ENCODE data around the gene PRICKLE2. TPM values are rescaled to one million over a fixed set of nuclear protein-coding genes. Genes with fewer than 3 reads are reported as not detected.

PRICKLE2 gene
- total and polyA plus RNA-seq, 10 of the 15 experiments (the other 5 are each of a cell fraction or from before 2014, with no cell fraction given) = 0.11 to 2.6 (median 0.69) TPM

GRCh38 chr3:64270142-64270865 is 45.0 kb upstream of the PRICKLE2 start:
- H2AFZ ChIP-seq (ENCODE audit: control insufficient read depth, low read depth, low read length) = no peak overlapping the region
- no peak for DNase-seq (ENCODE audit: low read depth, low spot score)
- ATAC-seq = no peak
- ChIA-PET SMC1A (ENCODE audit: uncharacterized antibody, unreplicated experiment) (interaction anchor here (0.6 to 7.8 kb wide), 6 partner anchors 8 to 802 kb away, joined by 3 to 45 read pairs (median 6); no protein-coding TSS in a partner anchor), CTCF (no interaction called here), RAD21 (ENCODE audit: unreplicated experiment) (no interaction called here), POLR2A (no interaction called here)
- no peak overlapping the region for H3K27ac ChIP-seq (ENCODE audit: control insufficient read depth, insufficient read depth)
- H3K9ac ChIP-seq (ENCODE audit: control insufficient read depth, insufficient read depth, low read length) = no peak overlapping the region
- no peak for TF ChIP-seq E4F1 (IDR thresholded peaks at IDR 0.05; ENCODE audit: borderline replicate concordance, partially characterized antibody)
- TF ChIP-seq ETV6 (conservative IDR thresholded peaks at IDR 0.05 in 1 of 2, IDR thresholded peaks at IDR 0.05 in 1 of 2; ENCODE audit: borderline replicate concordance in 1 of 2, low read depth in 1 of 2) = peak in 1 of 2 experiments; percentile 72; a peak in 1 of 4 replicates
- no peak for TF ChIP-seq POLR2AphosphoS2 (IDR thresholded peaks at IDR 0.05; ENCODE audit: low read depth, low read length)
- BruUV-seq (replicated peaks) = no TSS peak
- H3K4me2 ChIP-seq (ENCODE audit: control insufficient read depth, insufficient read depth) = no peak overlapping the region
- in situ Hi-C loops (cut with MboI) = no loop called here
- intact Hi-C loops (cut with micrococcal nuclease; ENCODE audit: unreplicated experiment) = no loop called here
- H4K20me1 ChIP-seq (ENCODE audit: control insufficient read depth, insufficient read depth) = no peaks in the 10 kb centered on the region
- H3K36me3 ChIP-seq (ENCODE audit: control insufficient read depth in 2 of 2, insufficient read depth in 2 of 2, low read length in 1 of 2) = no peaks in the 10 kb centered on the region
- no peak overlapping the region for H3K4me3 ChIP-seq
- H3K27me3 ChIP-seq (replicated peaks in 1 of 2; ENCODE audit: control insufficient read depth in 2 of 2, insufficient read depth in 2 of 2, low read length in 1 of 2) = peaks cover 0 to 5% of the 10 kb centered on the region in 2 experiments; a peak in 3 of 4 replicates
- H3K79me2 ChIP-seq (ENCODE audit: control insufficient read depth, insufficient read depth, low read length) = no peaks in the 10 kb centered on the region
- H3K9me3 ChIP-seq (replicated peaks; ENCODE audit: control insufficient read depth, insufficient read depth, low read length) = no peaks in the 10 kb centered on the region
- H3K4me1 ChIP-seq (ENCODE audit: control insufficient read depth, insufficient read depth, low read length) = no peaks in the 10 kb centered on the region
- no peak for FAIRE-seq
- WGBS (ENCODE audit: insufficient coverage, insufficient replicate concordance, low lambda C conversion rate, missing lambda C conversion rate) = 18% methylated on average over 2 of the region's 2 CpGs

All from GM12878 (cell line).